ENCODE data around the gene C21orf91. TPM values are rescaled to one million over a fixed set of nuclear protein-coding genes. Genes with fewer than 3 reads are reported as not detected.

Gene C21orf91
- total and polyA plus RNA-seq, 9 of the 15 experiments (the other 6 are each of a cell fraction or from before 2014, with no cell fraction given): 3.9 to 14.1 (median 12.1) TPM

GRCh38 chr21:17745086-17745485, 74.1 kb downstream of the C21orf91 start (continued):
- TF ChIP-seq ZZZ3 (IDR thresholded peaks at IDR 0.05): no peak
- TF ChIP-seq ATF3 (IDR thresholded peaks at IDR 0.05): no peak
- TF ChIP-seq ATF3 (CRISPR knock-in tag; conservative IDR thresholded peaks at IDR 0.05): no peak
- TF ChIP-seq TCFL5 (CRISPR knock-in tag; conservative IDR thresholded peaks at IDR 0.05): no peak
- no peak for TF ChIP-seq PCBP1 (IDR thresholded peaks at IDR 0.05; ENCODE audit: low read depth, low read length, poor library complexity, severe bottlenecking)
- no peak for TF ChIP-seq SAP30 (IDR thresholded peaks at IDR 0.05; ENCODE audit: borderline replicate concordance, insufficient read depth, low read depth, low read length, poor library complexity, severe bottlenecking)
- TF ChIP-seq PTBP1 (IDR thresholded peaks at IDR 0.05; ENCODE audit: low read depth, low read length): no peak
- no peak for TF ChIP-seq ZBTB49 (CRISPR knock-in tag; IDR thresholded peaks at IDR 0.05; ENCODE audit: borderline replicate concordance)
